Sigmoid colon (tissue), 7 donors: Measurements from ENCODE around the gene IFNL4. TPM values are rescaled to one million over a fixed set of nuclear protein-coding genes. Genes with fewer than 3 reads are reported as not detected.

Source experiments
- DNase-seq: peaks from one replicate; pipeline ENCODE4 v3.0.0-alpha.2; 2019
- H3K27ac ChIP-seq, 4 donors: fragments of 200-600 bp; sonication (generic); one replicate each; pipeline ENCODE4 v1.5.1; 2016 to 2019; ENCODE audit warnings: mild to moderate bottlenecking in 1 of 4
- H3K27me3 ChIP-seq, 3 donors: fragments of 200-600 bp; sonication (generic); one replicate each; pipeline ENCODE4 v1.5.1; 2019; ENCODE audit warnings: mild to moderate bottlenecking in 1 of 3
- H3K36me3 ChIP-seq, 4 donors: fragments of 200-600 bp; sonication (generic); one replicate each; pipeline ENCODE4 v1.5.1; 2016 to 2019
- H3K4me1 ChIP-seq, 4 donors: fragments of 200-600 bp; sonication (generic); one replicate each; pipeline ENCODE4 v1.5.1; 2017 to 2019
- H3K4me3 ChIP-seq, 4 donors: fragments of 200-600 bp; sonication (generic); one replicate each; pipeline ENCODE4 v1.5.1; 2017 to 2019; ENCODE audit warnings: mild to moderate bottlenecking in 2 of 4, moderate library complexity in 1 of 4
- H3K9me3 ChIP-seq, 4 donors: fragments of 200-600 bp in 3 of 4; sonication (generic) in 3 of 4; one replicate each; pipeline versions ENCODE4 v1.5.1 to v1.6.1; 2013 to 2019
- CTCF ChIP-seq, 4 experiments: fragments of 450-650 bp in 3 of 4; fragments of 200-600 bp in 1 of 4; IDR thresholded peaks; one replicate each; pipeline ENCODE4 v1.5.1; 2016 to 2019; ENCODE audit warnings: antibody characterized with exemption in 4 of 4, mild to moderate bottlenecking in 3 of 4, moderate library complexity in 2 of 4
- EP300 ChIP-seq, 4 donors: sonication (generic); formaldehyde crosslinking; IDR thresholded peaks; one replicate each; pipeline ENCODE4 v1.6.1; 2017; ENCODE audit warnings: antibody characterized with exemption in 4 of 4
- POLR2A ChIP-seq, 2 donors: fragments of 450-650 bp; IDR thresholded peaks; one replicate each; pipeline ENCODE4 v1.6.1; 2016; ENCODE audit warnings: antibody characterized with exemption in 2 of 2, mild to moderate bottlenecking in 2 of 2, moderate library complexity in 2 of 2
- POLR2AphosphoS5 ChIP-seq, 4 donors: sonication (generic); formaldehyde crosslinking; IDR thresholded peaks; one replicate each; pipeline ENCODE4 v1.6.1; 2017; ENCODE audit warnings: antibody characterized with exemption in 4 of 4
- WGBS, 2 donors: extraction: QIAGEN DNeasy Blood & Tissue Kit; methylation state at CpG; one replicate each; pipeline ENCODE4 v1.1.7; 2013; 5-methylcytosine and 5-hydroxymethylcytosine counted together
- intact Hi-C: fragments of 100-400 bp; cut with DNase I; formaldehyde crosslinking; loops from one replicate; pipeline ENCODE4 v1.15.1; 2023
- polyA plus RNA-seq, 3 donors: library from polyadenylated mRNA; stranded (reverse); fragments of 200-250 nt; gene quantifications; one replicate each; pipeline ENCODE4 v1.2.3, GENCODE V29; 2013
- total RNA-seq, 4 donors: library from RNA; depleted of rRNA; stranded (reverse); fragments of >200 nt; gene quantifications; one replicate each; pipeline ENCODE4 v1.1.0, GENCODE V29; 2016
- donor health status: healthy with polysubstance abuse.
- donor health status: Bipolar disorder and iron deficiency.
- donor health status: healthy.

The IFNL4 gene
- total and polyA plus RNA-seq, 7 donors, result not detected

DNA sequence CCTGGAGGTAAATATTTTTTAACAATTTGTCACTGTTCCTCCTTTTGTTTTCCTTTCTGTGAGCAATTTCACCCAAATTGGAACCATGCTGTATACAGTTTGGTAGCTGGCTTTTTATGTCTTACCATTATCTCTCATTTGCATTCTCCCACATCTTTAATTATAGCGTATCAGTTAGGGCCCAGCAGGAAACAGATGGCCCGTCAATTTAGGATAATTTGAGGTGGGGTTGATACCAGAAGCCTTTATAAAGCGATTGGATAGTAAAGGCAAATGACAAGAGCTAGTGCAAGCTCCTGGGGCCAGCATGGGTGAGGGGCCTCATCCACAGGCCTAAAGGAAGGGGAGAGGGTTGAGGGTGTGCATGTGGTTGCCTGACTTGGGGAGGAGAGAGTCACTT is 3.8 kb upstream of the IFNL4 start:
- Histone ChIP-seq H3K36me3 (no peaks in the 10 kb centered on the region), H3K27ac (no peak overlapping the region), H3K4me3 (no peak overlapping the region), H3K9me3 (no peaks in the 10 kb centered on the region), H3K4me1 (peaks cover 0 to 10% (median 6%) of the 10 kb centered on the region in 4 donors), H3K27me3 (peaks cover 16 to 46% (median 34%) of the 10 kb centered on the region in 3 donors)
- intact Hi-C loops, result no loop called here
- TF ChIP-seq CTCF (IDR thresholded peaks at IDR 0.05) (no peak), POLR2AphosphoS5 (IDR thresholded peaks at IDR 0.05) (no peak), POLR2A (IDR thresholded peaks at IDR 0.05) (no peak), EP300 (IDR thresholded peaks at IDR 0.05) (no peak)
- DNase-seq, result no peak
- 33 to 69% methylated on average over 3 of the region's 3 CpGs for WGBS, 2 donors

DNA sequence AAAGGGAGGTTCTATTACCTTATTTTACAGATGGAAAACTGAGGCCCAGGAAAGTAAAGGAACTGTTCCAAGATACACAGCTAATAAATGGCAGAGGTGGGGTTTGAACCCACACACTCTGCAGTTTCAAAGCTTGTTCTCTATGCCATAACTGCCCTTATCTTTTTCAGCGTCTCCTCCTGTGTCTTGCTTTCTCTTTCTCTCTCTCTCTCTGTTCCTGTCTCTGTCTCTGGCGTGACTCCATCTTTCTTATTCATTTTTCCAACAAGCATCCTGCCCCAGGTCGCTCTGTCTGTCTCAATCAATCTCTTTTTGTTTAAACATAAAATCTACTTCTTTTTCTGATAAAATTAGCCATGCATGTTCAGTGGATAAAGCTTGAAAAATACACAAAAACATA is 3.2 kb upstream of the IFNL4 start:
- intact Hi-C loops, result no loop called here
- no peak for TF ChIP-seq EP300 (IDR thresholded peaks at IDR 0.05)
- no peak for TF ChIP-seq POLR2AphosphoS5 (IDR thresholded peaks at IDR 0.05)
- TF ChIP-seq CTCF (IDR thresholded peaks at IDR 0.05), result no peak
- no peak for TF ChIP-seq POLR2A (IDR thresholded peaks at IDR 0.05)
- H3K9me3 ChIP-seq, result no peaks in the 10 kb centered on the region
- no peak for DNase-seq
- WGBS, 2 donors, result 40 to 55% methylated on average over 3 of the region's 3 CpGs
- no peak overlapping the region for H3K27ac ChIP-seq
- H3K4me1 ChIP-seq, result peaks cover 0 to 15% (median 12%) of the 10 kb centered on the region in 4 donors
- H3K36me3 ChIP-seq, result no peaks in the 10 kb centered on the region
- peaks cover 22 to 52% (median 40%) of the 10 kb centered on the region in 3 donors for H3K27me3 ChIP-seq
- no peak overlapping the region for H3K4me3 ChIP-seq

- Histone ChIP-seq H3K27me3 (peaks cover 22 to 53% (median 42%) of the 10 kb centered on the region in 3 donors), H3K4me3 (no peak overlapping the region), H3K9me3 (no peaks in the 10 kb centered on the region), H3K27ac (no peak overlapping the region), H3K36me3 (no peaks in the 10 kb centered on the region), H3K4me1 (peaks cover 0 to 15% (median 12%) of the 10 kb centered on the region in 4 donors)
- DNase-seq, result no peak
- intact Hi-C loops, result no loop called here
- WGBS, 2 donors, result 82 to 87% methylated on average over 5 of the region's 5 CpGs
- TF ChIP-seq CTCF (IDR thresholded peaks at IDR 0.05), result no peak
- no peak for TF ChIP-seq EP300 (IDR thresholded peaks at IDR 0.05)
- no peak for TF ChIP-seq POLR2A (IDR thresholded peaks at IDR 0.05)
- TF ChIP-seq POLR2AphosphoS5 (IDR thresholded peaks at IDR 0.05), result no peak
These were observed 2.4 kb upstream of the IFNL4 start for GRCh38 chr19:39251081-39251480.

DNA sequence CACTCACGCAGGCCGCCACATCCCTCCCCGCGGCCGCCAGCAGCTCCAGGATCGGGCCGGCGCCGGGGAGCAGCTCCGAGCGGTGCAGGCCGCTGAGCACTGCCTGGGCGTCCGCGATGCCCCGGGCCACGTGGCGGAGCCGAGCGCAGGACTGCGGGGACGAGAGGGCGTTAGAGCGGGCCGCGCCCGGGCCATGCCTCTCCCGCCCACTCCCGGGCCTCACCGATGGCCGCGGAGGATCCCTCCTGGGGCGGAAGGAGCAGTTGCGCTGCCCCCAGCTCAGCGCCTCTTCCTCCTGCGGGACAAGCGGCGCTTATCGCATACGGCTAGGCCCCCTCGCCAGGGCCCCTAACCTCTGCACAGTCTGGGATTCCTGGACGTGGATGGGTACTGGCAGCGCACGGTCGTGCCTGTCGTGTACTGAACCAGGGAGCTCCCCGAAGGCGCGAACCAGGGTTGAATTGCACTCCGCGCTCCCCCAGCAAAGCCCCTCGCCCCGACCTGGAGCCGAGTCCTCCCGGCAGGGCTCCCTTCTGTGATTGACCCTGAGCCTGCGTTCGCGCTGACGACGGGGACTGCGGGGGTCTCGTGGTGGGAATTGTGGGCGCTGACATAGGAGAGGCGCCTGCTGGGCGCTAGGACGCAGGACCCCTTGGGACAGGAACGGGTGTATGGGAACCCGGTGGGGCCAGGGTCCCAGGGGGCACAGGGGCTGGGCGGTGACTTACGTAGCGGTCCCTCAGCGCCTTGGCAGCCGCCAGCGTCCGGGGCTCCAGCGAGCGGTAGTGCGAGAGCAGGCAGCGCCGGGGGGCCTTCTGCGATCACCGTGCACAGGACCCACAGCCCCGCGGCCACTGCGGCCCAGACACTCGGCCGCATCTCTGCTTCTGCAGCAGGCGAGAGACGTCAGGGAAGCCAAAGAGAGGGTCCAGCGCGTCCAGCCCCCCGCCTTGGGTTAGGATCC is 673 bp downstream of the IFNL4 start:
- peaks cover 22 to 56% (median 55%) of the 10 kb centered on the region in 3 donors for H3K27me3 ChIP-seq
- H3K4me3 ChIP-seq, result peak overlapping the region in 2 of 4 donors; percentile 20 to 21
- H3K4me1 ChIP-seq, result peaks cover 0 to 15% (median 12%) of the 10 kb centered on the region in 4 donors
- intact Hi-C loops, result no loop called here
- no peak for TF ChIP-seq POLR2AphosphoS5 (IDR thresholded peaks at IDR 0.05)
- no peak for TF ChIP-seq CTCF (IDR thresholded peaks at IDR 0.05)
- TF ChIP-seq EP300 (IDR thresholded peaks at IDR 0.05), result no peak
- no peak for TF ChIP-seq POLR2A (IDR thresholded peaks at IDR 0.05)
- H3K36me3 ChIP-seq, result no peaks in the 10 kb centered on the region
- DNase-seq, result no peak
- no peaks in the 10 kb centered on the region for H3K9me3 ChIP-seq
- no peak overlapping the region for H3K27ac ChIP-seq
- 26 to 30% methylated on average over 92 of the region's 92 CpGs for WGBS, 2 donors
